GDM1 (cell line): Measurements from ENCODE around the gene NEMP1.
"Not testable (repeated sequence)": the region's sequence is repeated elsewhere in the genome, so short reads cannot be mapped to it uniquely, and the experiment has no call there.

Experiments used
- DNase-seq: peaks from one replicate; lab custom pipeline; 2025; lab: John Stamatoyannopoulos, UW

Gene NEMP1

GRCh38 chr12:57091638-57092528 lies 13.3 kb upstream of the NEMP1 start:
- no peak for DNase-seq

DNA sequence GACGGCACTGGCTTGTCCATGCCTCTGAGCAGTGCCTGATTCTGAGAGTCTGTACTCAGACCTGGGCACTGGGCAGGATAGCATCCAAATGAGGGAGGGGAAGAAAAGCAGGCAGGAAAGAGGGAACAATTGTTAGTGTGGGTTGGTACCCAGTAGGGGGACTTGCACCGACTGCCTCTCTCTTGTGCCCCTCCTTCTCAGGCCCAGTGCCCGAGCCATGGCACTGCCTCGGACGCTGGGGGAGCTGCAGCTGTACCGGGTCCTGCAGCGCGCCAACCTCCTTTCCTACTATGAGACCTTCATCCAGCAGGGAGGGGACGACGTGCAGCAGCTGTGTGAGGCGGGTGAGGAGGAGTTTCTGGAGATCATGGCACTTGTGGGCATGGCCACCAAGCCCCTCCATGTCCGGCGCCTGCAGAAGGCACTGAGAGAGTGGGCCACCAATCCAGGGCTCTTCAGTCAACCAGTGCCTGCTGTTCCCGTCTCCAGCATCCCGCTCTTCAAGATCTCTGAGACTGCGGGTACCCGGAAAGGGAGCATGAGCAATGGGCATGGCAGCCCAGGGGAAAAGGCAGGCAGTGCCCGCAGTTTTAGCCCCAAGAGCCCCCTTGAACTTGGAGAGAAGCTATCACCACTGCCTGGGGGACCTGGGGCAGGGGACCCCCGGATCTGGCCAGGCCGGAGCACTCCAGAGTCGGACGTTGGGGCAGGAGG lies 12.5 kb upstream of the NEMP1 start:
- no peak for DNase-seq

DNA sequence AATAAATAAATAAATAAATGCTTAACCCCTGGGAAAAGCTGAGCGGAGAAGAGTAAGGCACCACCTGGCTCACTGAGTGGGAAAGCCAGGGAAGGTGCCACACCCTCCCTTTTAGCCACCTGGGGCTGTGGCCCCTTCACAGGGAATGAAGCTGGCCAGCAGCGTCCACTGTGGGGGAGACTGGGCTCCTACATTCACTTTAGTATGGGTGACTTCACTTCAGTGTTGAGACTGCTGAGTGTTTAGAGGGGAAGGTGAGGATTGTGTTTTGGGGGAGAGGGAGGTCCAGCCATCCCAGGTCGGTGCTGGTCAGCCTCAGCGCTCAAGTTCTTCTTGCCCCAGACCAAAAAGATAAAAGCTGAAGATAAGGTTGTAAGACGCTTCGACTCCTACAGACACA lies 11.9 kb upstream of the NEMP1 start:
- no peak for DNase-seq

GRCh38 chr12:57089271-57090245 lies 11.0 kb upstream of the NEMP1 start:
- DNase-seq, result peak; percentile 74

- peak; percentile 96 for DNase-seq
These were observed 10.0 kb upstream of the NEMP1 start, which contains the start of gene NAB2 for GRCh38 chr12:57088354-57089270. Gene NAB2 (plus strand): TSS chr12:57089114. CDS start chr12:57089272, 158 bp downstream.

- peak; percentile 93 for DNase-seq
These were observed 9.2 kb upstream of the NEMP1 start for GRCh38 chr12:57087691-57088353.

GRCh38 chr12:57087010-57087690 lies 8.6 kb upstream of the NEMP1 start:
- peak; percentile 86 for DNase-seq

DNA sequence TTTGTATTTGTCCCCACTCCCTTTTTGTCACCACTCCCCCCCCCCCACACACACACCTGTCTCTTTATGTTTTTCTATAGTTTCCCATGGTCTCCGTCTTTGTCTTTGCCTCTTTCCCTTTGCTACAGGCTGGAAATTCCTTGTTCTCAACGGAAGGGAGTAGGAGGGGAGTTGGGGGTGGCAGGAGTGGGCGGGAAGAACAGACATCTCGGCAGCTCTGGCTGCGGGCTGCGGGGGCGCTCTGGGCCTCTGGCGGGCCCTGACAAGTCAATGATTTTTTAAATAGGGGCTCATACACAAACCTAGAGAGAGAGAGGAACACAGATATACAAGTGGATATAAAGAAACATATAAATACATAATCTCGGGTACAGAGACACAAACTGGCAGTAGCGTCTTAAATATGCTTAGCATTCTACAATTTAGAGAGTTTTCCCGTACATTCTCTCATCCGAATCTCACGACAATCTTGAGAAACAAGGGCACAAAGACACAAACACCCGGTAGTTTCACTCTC lies 8.0 kb upstream of the NEMP1 start:
- peak; percentile 20 for DNase-seq

DNA sequence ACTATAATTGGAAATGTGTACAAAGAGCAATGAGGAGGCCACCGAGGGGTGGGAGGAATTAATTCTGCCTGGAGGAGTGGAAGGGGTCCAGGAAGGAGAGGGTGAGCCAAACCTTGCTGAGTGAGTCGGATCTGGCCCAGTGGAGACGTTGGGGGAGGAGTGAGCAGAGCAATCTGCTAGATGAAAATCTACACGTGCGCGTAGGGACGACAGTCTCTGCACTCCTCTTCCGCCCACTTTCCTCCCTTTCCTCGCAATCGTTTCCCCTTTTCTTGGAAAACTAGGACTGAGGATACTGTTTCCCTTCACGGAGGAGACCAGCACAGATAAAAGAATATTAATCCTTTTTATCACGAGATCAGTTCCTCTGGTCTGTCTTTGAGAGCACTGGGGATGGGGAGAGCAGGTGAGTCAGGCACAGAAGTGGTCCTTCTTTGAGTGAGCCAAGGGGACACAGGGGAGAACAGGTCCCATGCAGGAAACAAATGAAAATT lies 7.5 kb upstream of the NEMP1 start:
- no peak for DNase-seq

DNA sequence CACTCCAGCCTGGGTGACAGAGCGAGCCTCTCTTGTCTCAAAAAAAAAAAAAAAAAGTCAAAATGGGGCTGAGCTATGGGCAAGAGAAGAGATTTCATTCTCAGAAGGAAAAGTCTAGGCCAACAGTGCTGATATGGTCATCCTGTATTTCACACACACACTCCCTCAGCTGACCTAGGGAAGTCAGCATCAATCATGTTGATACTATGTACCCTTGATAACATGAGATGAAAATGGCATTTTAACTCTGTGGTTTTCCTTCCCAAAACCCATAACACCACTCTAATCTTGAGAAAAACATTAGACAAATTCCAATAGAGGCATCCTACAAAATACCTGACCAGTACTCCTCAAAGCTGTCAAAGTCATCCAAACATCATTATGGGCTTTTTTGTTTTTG lies 2.3 kb upstream of the NEMP1 start:
- DNase-seq, result no peak

GRCh38 chr12:57079821-57080220 lies 1.2 kb upstream of the NEMP1 start:
- no peak for DNase-seq

GRCh38 chr12:57073566-57074450 lies 4.8 kb downstream of the NEMP1 start:
- DNase-seq, result not testable (repeated sequence)

DNA sequence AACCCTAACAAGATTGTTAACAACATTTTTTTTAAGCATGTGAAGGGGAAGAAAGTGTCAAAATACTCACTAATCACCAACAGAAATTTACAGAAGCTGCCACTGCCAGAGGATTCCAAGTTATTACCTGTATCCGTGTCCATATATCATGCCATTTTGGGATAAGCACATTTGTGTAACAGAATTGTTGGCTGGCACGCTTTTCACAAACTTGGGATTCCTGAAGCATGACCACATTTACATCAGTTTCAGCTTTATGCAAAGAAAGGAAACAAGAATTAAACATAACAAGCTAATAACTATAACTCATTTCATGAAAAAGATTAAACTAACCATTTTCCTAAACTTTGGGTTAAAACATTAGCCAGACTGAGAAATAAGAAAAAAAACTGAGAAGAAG lies 5.9 kb downstream of the NEMP1 start:
- no peak for DNase-seq

GRCh38 chr12:57069523-57069922 lies 9.1 kb downstream of the NEMP1 start:
- peak; percentile 80 for DNase-seq

DNA sequence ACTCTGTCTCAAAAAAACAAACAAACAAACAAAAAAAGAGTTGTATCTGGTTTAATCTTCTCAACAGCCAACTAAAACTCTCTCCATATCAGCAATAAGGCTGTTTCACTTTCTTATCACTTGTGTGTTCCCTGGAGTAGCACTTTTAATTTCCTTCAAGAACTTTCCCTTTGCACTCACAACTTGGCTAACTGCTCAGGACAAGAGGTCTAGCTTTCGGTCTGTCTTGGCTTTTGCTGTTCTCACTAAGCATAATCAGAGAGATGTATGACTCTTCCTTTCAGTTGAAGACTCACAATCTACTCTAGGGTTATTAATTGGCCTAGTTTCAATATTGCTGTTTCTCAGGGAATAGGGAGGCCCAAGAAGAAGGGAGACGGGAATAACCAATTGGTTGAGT lies 12.3 kb downstream of the NEMP1 start:
- DNase-seq, result no peak

GRCh38 chr12:57063991-57064685 lies 14.5 kb downstream of the NEMP1 start:
- DNase-seq, result no peak

DNA sequence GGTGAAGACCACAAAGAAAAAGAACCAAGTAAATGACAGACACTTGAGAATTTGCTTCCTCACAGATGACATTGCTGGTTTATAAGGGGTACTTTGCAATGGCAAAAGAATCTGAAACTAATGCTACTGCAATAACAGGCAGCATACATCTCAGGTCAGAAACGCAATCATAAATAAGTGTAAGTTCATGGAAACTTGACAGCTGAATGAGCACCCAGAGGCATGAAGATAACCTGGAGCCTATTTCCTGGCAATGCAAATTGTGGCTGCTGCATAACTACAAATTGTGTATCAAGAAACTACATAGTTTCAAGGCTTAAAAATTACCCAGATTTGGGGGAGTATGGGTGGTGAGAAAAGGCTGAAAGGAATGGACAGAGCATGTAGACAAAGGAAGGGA lies 20.1 kb downstream of the NEMP1 start:
- no peak for DNase-seq
